GM21576 (cell line): ENCODE data around the gene BZW2.
"Not testable (repeated sequence)": the region's sequence is repeated elsewhere in the genome, so short reads cannot be mapped to it uniquely, and the experiment has no call there.

ENCODE experiments used
- ATAC-seq: cut with Tn5 transposase; IDR thresholded peaks from one replicate; pipeline ENCODE4 v1.9.1; 2021; ENCODE audit warnings: mild to moderate bottlenecking, moderate library complexity; ENCODE audit not compliant: unreplicated experiment

The BZW2 gene

DNA sequence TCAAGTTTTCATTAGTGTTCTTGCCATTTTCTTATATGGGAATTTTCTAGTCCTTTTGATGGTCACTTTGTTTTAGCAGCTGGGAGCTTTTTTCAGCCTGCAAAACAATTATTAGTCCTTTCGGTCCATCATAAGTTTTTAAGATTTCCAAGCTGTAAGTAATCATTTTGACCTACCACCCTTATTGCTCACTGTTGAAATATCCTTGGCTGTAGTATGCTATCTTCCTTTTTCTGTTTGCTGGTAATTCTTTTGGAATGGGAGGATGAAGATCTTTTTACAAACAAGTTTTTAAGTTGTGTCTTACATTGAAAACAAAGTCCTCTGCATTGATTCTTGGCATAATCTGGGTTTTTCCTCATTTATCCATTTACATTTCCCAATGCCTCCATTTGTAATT is 24.0 kb downstream of the BZW2 start:
- no peak for ATAC-seq

- no peak for ATAC-seq
These were observed 24.9 kb downstream of the BZW2 start for GRCh38 chr7:16670731-16671344.

- no peak for ATAC-seq
These were observed 25.8 kb downstream of the BZW2 start for GRCh38 chr7:16671811-16672210.

GRCh38 chr7:16675277-16675676 is 29.3 kb downstream of the BZW2 start:
- no peak for ATAC-seq

DNA sequence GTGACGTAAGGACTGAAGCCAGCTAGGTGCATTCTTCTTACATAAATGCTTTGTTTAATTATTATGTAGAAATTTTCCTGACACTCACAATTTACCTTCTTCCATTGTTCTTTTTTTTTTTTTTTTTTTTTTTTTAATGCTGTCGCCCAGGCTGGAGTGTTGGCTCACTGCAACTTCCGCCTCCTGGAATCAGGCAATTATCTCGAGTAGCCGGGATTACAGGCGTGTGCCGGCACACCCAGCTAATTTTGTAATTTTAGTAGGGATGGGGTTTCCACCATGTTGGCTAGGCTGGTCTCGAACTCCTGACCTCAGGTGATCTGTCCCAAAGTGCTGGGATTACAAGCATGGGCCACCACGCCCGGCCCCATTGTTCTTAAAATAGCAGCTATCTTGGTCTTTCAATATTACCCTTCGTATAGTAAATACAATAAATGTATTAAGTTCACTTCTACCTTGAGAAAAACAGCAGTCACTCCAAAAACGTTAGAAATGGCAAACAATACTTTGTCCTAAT is 32.1 kb downstream of the BZW2 start:
- ATAC-seq = no peak

GRCh38 chr7:16678645-16679566 is 32.9 kb downstream of the BZW2 start:
- not testable (repeated sequence) for ATAC-seq

GRCh38 chr7:16684935-16685334 is 39.0 kb downstream of the BZW2 start:
- ATAC-seq = no peak

DNA sequence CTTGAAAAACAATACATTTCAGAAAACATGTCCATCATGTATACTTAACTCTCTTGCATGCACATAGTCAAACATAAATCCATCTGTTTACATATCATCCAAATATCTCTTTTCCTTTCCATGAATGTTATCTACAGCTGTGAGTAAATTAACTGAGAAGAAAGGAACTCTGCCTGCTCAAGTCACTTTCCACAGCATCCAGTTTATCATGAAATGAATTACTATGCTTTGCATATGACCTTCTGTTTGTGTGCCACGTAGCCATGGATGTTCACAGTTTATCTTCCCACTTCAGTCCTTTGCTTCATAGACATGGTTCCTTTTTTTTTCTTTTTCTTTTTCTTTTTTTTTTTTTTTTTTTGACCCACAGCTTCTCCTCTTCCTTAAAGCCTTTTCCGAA is 39.6 kb downstream of the BZW2 start:
- ATAC-seq = no peak

- ATAC-seq = no peak
These were observed 42.3 kb downstream of the BZW2 start for GRCh38 chr7:16688249-16688648.

GRCh38 chr7:16691241-16691640 is 45.3 kb downstream of the BZW2 start:
- ATAC-seq = no peak

DNA sequence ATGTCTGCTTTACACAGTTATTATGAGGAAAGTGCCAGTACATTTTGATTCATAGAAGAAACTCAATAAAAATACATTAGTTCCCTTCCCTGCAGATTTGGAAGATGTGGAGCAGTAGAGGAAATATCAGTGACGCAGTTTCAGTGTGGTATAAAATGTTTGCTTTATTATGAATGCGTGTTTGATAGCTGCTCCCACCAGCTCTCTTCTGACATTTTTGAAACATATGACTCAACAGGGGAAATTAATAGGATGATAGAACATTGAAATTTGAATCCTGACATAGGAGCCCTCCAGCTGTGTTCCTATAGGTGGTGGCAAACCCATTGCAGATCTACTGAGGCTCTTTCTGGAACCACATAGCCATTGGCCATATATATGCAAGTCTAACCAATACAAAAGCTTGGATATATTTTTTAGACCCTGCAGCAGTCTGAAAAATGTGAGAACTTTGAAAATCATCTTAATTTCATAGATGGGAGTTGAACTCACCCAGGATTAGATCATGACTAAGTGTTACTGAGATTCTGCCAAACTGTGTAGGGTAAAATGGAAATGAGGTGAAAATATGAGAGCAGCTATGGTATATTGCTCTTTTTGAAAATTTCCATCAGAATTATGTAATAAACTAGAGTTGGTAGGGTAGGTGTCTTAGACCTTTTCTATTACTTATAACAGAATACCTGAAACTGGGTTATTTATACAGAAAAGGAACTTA is 47.8 kb downstream of the BZW2 start:
- ATAC-seq = no peak

DNA sequence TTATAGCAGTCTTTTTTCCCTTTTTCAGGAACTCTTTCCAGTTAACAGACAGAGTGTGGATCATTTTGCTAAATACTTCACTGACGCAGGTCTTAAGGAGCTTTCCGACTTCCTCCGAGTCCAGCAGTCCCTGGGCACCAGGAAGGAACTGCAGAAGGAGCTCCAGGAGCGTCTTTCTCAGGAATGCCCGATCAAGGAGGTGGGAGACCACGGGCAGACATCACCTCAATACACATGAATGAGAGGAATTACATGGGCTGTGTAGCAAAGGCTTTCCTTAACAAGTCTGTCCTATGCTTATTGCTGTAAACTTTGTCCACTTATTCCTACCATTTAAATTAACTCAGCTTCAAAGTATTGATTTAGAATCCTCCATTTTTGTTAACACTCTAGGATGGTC is 48.8 kb downstream of the BZW2 start:
- no peak for ATAC-seq

DNA sequence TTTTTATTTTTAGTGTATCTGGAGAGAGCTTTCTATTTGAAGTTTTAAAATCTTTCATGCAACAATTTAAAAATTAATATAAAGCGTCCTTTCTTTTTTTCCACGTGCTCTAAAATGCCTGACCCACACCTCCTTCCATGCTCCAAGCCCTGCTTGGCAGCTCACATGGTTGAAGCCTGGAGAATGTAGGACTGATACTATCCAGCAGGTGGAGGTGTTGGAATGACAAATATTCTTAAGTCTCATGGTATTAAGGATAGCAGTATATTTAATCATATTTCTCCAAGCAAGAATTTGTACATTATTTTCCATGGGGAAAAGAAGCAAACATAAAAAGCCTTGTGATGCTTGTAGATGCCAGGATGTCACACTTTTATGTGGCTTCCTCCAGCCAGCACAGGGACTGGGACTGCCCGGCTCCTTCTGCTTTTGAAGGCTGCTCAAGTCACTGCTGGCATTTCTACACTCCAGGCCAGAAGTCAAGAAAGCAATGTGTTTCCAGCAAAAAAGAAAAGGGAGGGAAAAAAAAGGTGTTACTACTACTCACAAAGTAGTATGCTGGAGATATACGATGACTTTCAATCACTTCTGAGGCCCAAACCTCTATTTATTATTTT is 49.7 kb downstream of the BZW2 start:
- no peak for ATAC-seq

GRCh38 chr7:16697507-16698199 is 51.7 kb downstream of the BZW2 start:
- ATAC-seq = no peak

GRCh38 chr7:16698200-16698905 is 52.4 kb downstream of the BZW2 start:
- no peak for ATAC-seq

GRCh38 chr7:16702441-16702840 is 56.5 kb downstream of the BZW2 start:
- no peak for ATAC-seq

- ATAC-seq = no peak
These were observed 62.5 kb downstream of the BZW2 start for GRCh38 chr7:16708511-16708910.

DNA sequence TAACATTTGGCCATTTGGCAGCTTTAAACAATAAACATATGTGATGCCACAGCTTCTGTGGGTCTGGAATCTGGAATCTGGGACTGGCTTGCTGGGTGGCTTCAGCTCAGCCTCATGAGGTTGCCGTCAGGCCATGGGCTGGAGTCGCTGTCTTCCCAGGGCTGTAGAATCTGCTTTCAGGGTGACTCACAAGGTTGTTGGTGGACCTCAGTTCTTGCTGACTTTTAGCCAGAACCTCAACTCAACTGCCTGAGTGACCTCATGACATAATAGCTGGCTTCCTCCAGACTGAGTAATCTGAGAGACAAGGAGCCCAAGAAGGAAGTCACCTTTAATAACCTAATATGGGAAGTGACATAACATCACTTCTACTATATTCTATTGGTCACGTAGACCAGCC is 63.0 kb downstream of the BZW2 start:
- no peak for ATAC-seq

GRCh38 chr7:16710651-16711050 is 64.7 kb downstream of the BZW2 start:
- ATAC-seq = no peak

DNA sequence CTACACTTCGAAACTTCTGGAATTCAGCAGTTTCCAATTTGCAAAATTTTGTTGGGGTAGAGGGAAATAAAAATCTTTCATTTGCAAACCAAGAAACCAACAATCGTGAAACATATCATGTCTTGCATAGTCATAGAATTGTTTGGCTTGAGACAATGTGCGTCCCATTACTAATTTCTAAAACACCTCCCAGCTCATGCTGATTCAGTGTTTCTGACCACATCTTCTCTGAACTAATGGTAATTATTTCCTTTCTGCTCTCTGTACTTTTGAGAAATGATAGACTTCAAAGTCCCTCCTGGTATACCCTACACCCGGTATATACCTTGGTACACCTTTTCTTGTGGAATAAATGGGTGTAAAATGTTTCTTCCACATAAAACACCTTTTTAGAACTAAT is 65.7 kb downstream of the BZW2 start:
- no peak for ATAC-seq
